PFSK-1 (cell line): Measurements from ENCODE around the gene ATP5MG.

ENCODE experiments used
- POLR2AphosphoS5 ChIP-seq: IDR thresholded peaks from 2 replicates; pipeline ENCODE4 v1.6.1; 2012; ENCODE audit warnings: low read depth, mild to moderate bottlenecking, control low read depth, low read length, moderate library complexity
- SIN3A ChIP-seq: IDR thresholded peaks from 2 replicates; pipeline ENCODE4 v1.6.1; 2012; ENCODE audit warnings: mild to moderate bottlenecking, low read length, moderate library complexity, borderline replicate concordance; ENCODE audit not compliant: insufficient read depth
- TAF1 ChIP-seq: IDR thresholded peaks from 2 replicates; pipeline ENCODE4 v1.6.1; 2012; ENCODE audit warnings: low read length, control low read depth, borderline replicate concordance; ENCODE audit not compliant: insufficient read depth

DNA sequence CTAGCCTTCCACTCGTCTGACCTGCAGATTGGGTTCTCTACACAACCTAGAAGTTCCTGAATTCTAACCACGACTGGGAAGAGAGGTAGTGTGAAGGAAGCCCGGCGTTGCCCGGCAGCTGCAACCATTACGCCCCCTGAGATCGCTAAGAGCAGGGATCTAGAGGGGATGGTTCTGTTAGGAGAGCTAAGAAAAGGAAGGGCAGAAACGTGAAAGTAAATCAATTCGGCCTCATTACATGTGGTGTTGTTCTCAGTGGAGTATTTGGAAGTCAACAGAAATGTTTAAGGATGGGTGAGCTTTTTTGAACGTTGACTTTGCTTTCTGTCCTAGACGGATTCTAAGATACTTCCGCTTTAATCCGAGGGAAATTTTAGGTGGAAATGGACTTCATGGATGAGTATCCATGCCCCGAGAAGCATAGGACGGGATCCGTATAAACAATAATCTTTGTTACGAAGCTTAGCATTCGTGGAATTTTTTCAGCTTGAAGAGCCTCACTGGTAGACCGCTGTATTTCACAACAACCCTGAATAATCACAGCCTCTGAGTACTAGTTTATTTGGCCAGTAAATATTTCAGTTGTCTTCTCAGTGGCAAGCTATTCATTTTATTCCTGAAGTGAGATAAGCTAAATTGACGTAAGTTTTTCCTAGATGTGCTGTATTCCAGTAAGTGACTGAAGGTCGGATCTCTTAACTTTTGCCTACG, 629 bp downstream of the ATP5MG start:
- TF ChIP-seq TAF1 (no peak), POLR2AphosphoS5 (no peak), SIN3A (no peak)
